Mucosa of rectum (tissue), 2 donors: ENCODE measurements around the gene ELL.

Experiments used
- H3K27ac ChIP-seq, 2 donors: one replicate each; pipeline ENCODE4 v1.7.0; 2013; ENCODE audit warnings: inconsistent platforms in 2 of 2, low read depth in 2 of 2, low read length in 2 of 2
- H3K27me3 ChIP-seq, 2 donors: one replicate each; pipeline ENCODE4 v1.7.0; 2013; ENCODE audit warnings: low read length in 2 of 2; ENCODE audit not compliant: control insufficient read depth in 2 of 2, insufficient read depth in 2 of 2
- H3K36me3 ChIP-seq, 2 donors: one replicate each; pipeline ENCODE4 v1.7.0; 2013; ENCODE audit warnings: low read length in 2 of 2; ENCODE audit not compliant: control insufficient read depth in 2 of 2, insufficient read depth in 2 of 2
- H3K4me1 ChIP-seq, 2 donors: one replicate each; pipeline ENCODE4 v1.7.0; 2013; ENCODE audit warnings: low read length in 2 of 2, mild to moderate bottlenecking in 1 of 2; ENCODE audit not compliant: control insufficient read depth in 2 of 2, insufficient read depth in 2 of 2
- H3K4me3 ChIP-seq, 2 donors: one replicate each; pipeline ENCODE4 v1.7.0; 2013; ENCODE audit warnings: low read length in 2 of 2
- H3K9ac ChIP-seq, 2 donors: one replicate each; pipeline ENCODE4 v1.7.0; 2013; ENCODE audit warnings: low read length in 2 of 2, low read depth in 1 of 2, mild to moderate bottlenecking in 1 of 2
- H3K9me3 ChIP-seq, 2 donors: one replicate each; pipeline ENCODE4 v1.7.0; 2013; ENCODE audit warnings: low read length in 2 of 2; ENCODE audit not compliant: control insufficient read depth in 2 of 2
- donor health status: healthy.
- donor health status: Normal muscosa, but diverticular disease.

Gene ELL

DNA sequence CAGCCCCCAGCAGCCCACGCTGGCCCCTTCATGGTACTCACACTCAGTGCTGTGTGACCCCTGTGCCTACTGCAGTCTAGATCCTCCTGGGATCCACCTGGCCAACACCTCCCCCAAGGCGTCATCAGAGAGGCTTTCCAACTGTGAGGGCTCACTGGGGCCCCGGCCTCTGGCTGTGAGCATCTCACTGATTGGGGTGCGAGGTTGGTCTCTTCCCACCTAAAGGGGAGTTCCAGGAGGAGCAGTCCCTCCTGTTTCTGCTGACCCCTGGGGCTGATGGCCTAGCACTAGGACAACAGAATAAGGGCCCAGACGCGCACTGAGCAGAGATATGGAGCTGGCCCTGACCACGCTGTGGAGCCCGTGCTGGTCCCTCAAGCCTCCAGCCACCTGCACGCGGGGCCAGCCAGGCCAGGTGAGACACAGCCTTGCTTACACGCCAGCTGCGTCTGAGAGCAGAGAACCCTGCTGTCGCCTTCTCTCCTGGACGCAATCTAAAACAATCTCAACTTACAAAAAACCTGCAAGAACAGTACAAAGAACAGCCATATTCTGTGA lies 32.2 kb downstream of the ELL start:
- H3K4me1 ChIP-seq: peaks cover 27 to 32% of the 10 kb centered on the region in 2 donors
- no peak overlapping the region for H3K4me3 ChIP-seq
- no peaks in the 10 kb centered on the region for H3K27me3 ChIP-seq
- H3K27ac ChIP-seq: no peak overlapping the region
- H3K9ac ChIP-seq: no peak overlapping the region
- H3K36me3 ChIP-seq: no peaks in the 10 kb centered on the region
- no peaks in the 10 kb centered on the region for H3K9me3 ChIP-seq

DNA sequence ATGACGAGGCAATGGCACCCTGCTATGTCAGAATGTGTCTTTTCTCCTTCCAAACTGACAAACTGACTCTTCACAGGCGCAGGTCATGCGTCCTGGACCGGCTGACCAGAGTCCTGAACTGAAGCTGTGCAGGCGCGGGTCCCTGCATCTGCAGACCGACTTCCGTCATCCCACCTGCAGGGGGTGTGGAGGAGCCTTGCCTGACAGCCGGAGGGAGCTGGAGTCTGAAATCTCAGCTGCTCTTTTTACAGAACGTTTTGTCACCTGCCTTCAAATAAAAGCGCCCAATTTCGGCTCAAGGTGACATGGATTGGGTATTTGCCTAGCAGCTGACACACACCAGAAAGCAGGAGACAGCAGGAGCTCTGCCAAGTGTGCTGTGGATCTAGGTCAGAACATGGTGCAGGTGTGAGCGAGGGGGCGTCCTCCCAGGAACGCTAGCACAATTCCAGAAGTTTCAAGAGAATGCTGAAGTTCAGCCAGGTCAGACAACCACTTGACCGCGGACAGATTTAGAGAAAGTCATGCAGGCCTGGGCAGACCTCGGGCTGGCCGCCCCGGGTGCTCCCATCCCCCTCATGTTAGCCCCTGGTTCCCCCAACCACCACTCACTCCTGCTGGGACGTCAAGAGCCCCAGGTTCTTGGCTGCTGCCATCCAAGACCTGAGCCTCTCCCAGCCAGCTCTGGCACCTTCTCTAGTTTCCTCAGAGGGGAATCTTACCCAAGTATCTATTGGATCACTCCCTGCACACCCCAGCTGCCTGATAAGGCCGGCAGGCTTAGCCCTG lies 32.8 kb downstream of the ELL start:
- no peak overlapping the region for H3K27ac ChIP-seq
- H3K36me3 ChIP-seq: no peaks in the 10 kb centered on the region
- no peaks in the 10 kb centered on the region for H3K9me3 ChIP-seq
- H3K9ac ChIP-seq: no peak overlapping the region
- H3K4me3 ChIP-seq: no peak overlapping the region
- H3K4me1 ChIP-seq: peaks cover 24 to 27% of the 10 kb centered on the region in 2 donors
- no peaks in the 10 kb centered on the region for H3K27me3 ChIP-seq

DNA sequence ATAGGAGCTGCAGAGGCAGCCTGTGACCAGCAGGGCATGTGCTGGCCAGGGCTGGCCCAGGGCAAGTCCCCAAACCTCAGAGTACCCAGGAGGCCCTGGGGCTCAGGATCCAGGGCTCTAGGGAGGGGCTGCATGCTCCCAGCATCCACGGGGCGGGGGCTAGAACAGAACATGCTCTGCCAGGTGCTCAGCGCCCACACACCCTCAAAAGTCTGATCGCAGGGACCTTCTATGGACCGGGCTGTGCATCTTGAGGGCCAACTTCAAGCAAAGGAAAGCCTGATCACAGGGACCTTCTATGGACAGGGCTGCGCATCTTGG lies 33.5 kb downstream of the ELL start:
- Histone ChIP-seq H3K4me1 (peaks cover 24 to 27% of the 10 kb centered on the region in 2 donors), H3K9me3 (no peaks in the 10 kb centered on the region), H3K27me3 (no peaks in the 10 kb centered on the region), H3K9ac (no peak overlapping the region), H3K4me3 (no peak overlapping the region), H3K27ac (no peak overlapping the region), H3K36me3 (no peaks in the 10 kb centered on the region)

DNA sequence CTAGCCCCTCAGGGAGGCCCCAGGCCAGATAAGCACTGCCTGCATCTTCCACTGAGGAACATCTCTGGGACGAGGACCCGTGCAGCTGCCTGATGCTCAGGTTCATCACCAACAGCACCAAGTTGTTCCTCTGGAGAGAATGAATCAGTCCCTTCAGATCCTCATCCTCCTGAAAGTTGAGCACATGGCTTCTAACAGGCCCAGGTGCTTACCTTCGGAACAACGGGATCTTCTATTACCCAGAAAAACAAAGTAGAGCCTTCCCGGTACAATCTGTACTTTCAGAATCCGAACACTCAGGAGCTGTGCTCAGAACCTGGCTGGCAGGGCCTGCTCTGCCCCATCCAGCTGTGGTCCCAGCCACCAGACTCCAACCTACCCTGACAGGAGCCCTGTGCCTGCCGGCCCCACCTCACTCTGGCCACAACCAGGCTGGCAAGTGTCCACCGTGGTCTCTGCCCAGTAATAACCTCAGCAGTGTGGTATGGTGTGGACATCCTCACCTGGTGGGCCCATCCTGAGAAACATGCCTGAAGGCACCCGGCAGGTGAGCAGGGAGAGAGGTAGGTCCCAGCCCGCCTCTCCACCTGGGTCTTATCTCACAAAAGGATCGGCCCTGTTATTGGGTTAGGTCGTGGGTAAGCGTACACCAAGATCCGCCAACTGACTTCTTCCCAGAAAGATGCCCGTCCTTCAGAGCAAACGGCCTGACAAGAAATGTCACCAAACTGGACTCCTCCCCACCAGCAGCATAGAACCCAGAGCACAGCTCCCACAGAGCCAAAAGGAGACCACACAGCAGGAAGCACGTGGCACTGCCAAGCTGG lies 34.1 kb downstream of the ELL start:
- H3K27me3 ChIP-seq: no peaks in the 10 kb centered on the region
- H3K9ac ChIP-seq: no peak overlapping the region
- H3K4me3 ChIP-seq: no peak overlapping the region
- H3K36me3 ChIP-seq: no peaks in the 10 kb centered on the region
- no peaks in the 10 kb centered on the region for H3K9me3 ChIP-seq
- H3K27ac ChIP-seq: no peak overlapping the region
- peaks cover 24 to 29% of the 10 kb centered on the region in 2 donors for H3K4me1 ChIP-seq

DNA sequence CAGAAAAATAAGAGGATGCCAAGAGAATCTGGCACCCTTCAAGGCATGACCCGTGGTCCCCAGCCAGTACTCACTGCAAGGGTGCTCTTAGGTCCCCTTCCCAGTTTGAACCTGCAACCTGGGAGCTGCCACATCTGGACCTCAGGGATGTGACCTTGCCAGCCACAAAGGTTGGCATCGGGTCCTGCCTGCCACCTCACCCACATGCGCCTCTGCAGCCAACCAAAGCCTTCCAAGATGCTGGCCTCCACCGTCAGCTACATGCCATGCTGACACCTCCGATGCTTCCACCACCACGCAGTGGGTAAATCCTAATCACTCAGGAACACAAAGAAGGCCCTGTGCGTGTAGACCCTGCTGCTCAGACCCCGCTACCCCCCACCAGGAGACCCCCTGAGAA lies 35.1 kb downstream of the ELL start:
- peak overlapping the region; percentile 56 to 61 for H3K27ac ChIP-seq
- peaks cover 24 to 29% of the 10 kb centered on the region in 2 donors for H3K4me1 ChIP-seq

DNA sequence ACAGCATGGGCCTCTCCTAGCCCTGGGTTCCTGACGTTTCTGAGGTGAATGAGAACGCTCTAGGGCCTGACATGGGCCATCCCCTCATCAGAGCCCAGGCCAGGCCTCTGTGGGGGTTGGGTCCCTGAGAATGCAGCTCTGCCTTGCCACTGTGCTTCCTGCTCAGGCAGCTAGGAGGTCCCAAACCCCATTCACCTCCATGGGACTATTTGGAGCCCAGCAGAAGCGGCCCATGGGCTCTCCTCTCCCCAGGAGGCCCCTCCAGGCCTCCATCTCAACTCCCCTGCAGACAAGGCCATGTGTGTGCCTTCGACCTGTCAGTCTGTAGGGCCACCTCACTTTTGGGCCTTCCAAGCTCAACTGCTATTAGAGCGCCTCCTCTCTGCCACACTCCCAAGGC lies 36.9 kb downstream of the ELL start:
- H3K9ac ChIP-seq: no peak overlapping the region
- H3K9me3 ChIP-seq: no peaks in the 10 kb centered on the region
- peaks cover 29 to 30% of the 10 kb centered on the region in 2 donors for H3K4me1 ChIP-seq
- no peaks in the 10 kb centered on the region for H3K36me3 ChIP-seq
- no peak overlapping the region for H3K27ac ChIP-seq
- H3K4me3 ChIP-seq: no peak overlapping the region
- H3K27me3 ChIP-seq: no peaks in the 10 kb centered on the region

More for the DNA sequence above, 35.1 kb downstream of the ELL start:
- Histone ChIP-seq H3K9ac (no peak overlapping the region), H3K27me3 (no peaks in the 10 kb centered on the region), H3K36me3 (no peaks in the 10 kb centered on the region), H3K4me3 (no peak overlapping the region), H3K9me3 (no peaks in the 10 kb centered on the region)

DNA sequence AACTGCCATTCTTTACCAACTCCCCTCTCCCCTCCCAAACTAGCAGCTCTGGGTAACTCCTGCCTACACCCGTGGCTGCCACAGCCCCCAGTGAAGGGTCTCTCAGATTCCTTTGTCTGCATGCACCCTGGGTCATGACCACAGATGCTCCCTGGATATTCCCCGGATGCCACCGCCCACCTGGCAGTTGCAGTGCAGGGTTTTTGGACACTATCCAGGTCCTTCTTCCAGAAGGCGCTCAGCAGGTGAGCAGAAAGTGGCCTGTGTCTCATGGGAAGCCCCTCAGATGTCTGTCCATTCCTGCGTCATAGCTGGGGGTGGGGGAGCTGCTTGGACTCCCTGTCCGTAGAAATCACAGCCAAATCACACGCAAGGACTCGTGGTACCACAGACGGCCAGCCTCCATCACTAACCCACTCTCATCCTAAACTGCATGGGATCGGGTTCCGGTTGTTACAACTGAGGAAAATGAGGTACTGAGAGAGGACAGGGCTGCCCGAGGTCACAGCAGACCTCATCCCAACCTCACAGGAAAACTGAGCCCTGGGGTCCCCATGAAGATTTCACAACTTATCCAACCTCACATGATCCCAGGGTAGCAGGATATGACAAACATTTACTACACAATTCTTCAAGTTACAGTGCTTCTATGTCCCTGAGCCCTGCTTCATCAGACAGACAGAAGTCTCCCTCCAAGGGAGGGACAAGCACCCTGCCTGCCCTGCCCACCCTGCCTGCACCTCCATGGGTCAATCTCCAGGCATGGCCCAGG lies 38.6 kb downstream of the ELL start:
- no peaks in the 10 kb centered on the region for H3K27me3 ChIP-seq
- no peaks in the 10 kb centered on the region for H3K36me3 ChIP-seq
- no peaks in the 10 kb centered on the region for H3K9me3 ChIP-seq
- no peak overlapping the region for H3K27ac ChIP-seq
- H3K4me1 ChIP-seq: peaks cover 41 to 43% of the 10 kb centered on the region in 2 donors
- H3K4me3 ChIP-seq: no peak overlapping the region
- no peak overlapping the region for H3K9ac ChIP-seq

DNA sequence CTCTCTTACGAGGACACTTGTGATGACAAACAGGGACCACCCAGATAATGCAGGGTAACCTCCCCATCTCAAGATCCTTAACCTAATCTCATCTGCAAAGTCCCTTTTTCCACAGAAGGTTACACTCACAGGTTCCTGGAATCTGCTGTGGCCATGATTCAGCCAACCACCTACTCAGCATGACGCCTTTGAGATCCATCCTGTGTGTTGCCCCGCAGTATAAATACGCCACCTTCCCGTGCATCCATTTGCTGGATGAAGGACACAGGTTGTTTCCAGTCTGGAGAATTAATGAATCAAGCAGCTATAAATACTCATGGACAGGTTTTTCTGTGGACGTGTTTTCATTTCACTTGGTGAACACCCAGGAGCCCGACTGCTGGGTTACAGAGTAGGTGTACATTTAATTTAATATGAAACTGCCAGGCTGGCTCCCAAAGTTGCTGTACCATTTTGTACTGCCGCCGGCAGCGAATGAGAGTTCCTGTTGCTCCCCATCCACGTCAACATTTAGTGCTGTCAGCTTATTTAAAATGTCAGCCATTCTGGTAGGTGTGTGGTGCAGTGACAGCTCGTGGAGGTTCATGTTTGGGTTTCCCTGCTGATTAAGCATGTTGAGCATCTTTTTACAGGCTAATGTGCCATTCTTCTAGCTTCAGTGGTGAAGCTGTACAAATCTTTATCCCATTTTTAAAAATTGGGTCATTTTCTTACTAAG lies 40.2 kb downstream of the ELL start:
- Histone ChIP-seq H3K9me3 (no peaks in the 10 kb centered on the region), H3K27me3 (no peaks in the 10 kb centered on the region), H3K4me1 (peaks cover 44 to 45% of the 10 kb centered on the region in 2 donors), H3K27ac (no peak overlapping the region), H3K36me3 (no peaks in the 10 kb centered on the region), H3K9ac (no peak overlapping the region), H3K4me3 (no peak overlapping the region)

DNA sequence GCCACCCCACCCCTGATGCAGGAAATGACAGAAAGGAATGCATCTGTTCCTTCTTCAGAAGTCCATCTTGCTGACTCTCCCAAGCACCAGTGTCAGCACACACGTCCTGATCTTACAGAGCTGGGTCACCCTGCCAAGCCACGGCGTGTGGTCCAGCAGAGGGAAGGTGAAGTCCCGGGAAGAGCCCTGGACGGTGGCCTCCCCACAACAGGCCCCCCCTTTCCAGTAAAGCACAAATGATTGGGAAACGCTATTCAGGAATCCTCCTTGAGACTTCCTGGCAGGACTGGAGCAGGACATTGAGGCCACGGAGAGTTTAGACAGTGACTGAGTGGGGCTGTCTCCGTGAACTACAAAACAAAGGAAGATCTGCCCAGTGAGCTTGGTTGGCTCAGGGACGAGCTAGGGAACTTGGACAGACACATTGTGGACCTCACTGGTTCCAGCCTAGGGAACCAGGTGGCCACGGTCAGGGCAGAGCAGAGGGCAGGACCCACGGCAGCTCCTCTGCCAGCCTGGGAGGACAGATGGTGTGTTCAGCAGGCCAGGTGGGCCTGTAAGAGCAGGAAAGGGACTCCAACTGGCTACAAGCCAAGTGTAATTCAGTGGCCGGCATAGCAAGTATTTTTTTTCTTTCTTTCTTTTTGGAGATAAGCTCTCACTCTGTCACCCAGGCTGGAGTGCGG lies 41.7 kb downstream of the ELL start:
- peaks cover 39 to 44% of the 10 kb centered on the region in 2 donors for H3K4me1 ChIP-seq
- H3K9ac ChIP-seq: peak overlapping the region; percentile 17 to 25
- peak overlapping the region; percentile 66 to 83 for H3K27ac ChIP-seq
- H3K4me3 ChIP-seq: no peak overlapping the region
- no peaks in the 10 kb centered on the region for H3K9me3 ChIP-seq
- no peaks in the 10 kb centered on the region for H3K36me3 ChIP-seq
- H3K27me3 ChIP-seq: no peaks in the 10 kb centered on the region
